OCI-LY3 (cell line): ENCODE data around the gene CARD19.

Source experiments
- H2AFZ ChIP-seq: fragments of 200-600, 300-600 bp; shearing (Covaris generic); 2 replicates; pipeline ENCODE4 v1.6.0; 2014; ENCODE audit warnings: antibody characterized with exemption, low read depth, low read length
- H3K27ac ChIP-seq: fragments of 200-600, 300-600 bp; sonication (generic); 2 replicates; pipeline ENCODE4 v1.5.1; 2014; ENCODE audit warnings: mild to moderate bottlenecking, low read length, moderate library complexity, mixed read lengths
- H3K27me3 ChIP-seq: fragments of 200-600, 300-600 bp; sonication (generic); 2 replicates; pipeline ENCODE4 v1.6.1; 2014; ENCODE audit warnings: low read depth, low read length, mixed read lengths
- H3K36me3 ChIP-seq: fragments of 200-600, 300-600 bp; sonication (generic); replicated peaks from 2 replicates; pipeline ENCODE3; 2014; ENCODE audit warnings: low read depth, low read length, mixed read lengths
- H3K4me1 ChIP-seq: fragments of 300-600, 200-600 bp; sonication (generic); 2 replicates; pipeline ENCODE4 v1.6.1; 2014; ENCODE audit warnings: low read length, mixed read lengths
- H3K4me2 ChIP-seq: fragments of 200-600, 300-600 bp; sonication (generic); 2 replicates; pipeline ENCODE4 v1.6.1; 2014; ENCODE audit warnings: low read length, mixed read lengths
- H3K4me3 ChIP-seq: fragments of 300-600, 200-600 bp; sonication (generic); 2 replicates; pipeline ENCODE4 v1.5.1; 2014; ENCODE audit warnings: antibody characterized with exemption, mild to moderate bottlenecking, low read length, moderate library complexity
- H3K79me2 ChIP-seq: fragments of 300-600, 200-600 bp; shearing (Covaris generic); 2 replicates; pipeline ENCODE4 v1.6.1; 2014; ENCODE audit warnings: mild to moderate bottlenecking, low read length, mixed read lengths
- H3K9ac ChIP-seq: fragments of 300-600, 200-600 bp; shearing (Covaris generic); 2 replicates; pipeline ENCODE4 v1.6.0; 2014; ENCODE audit warnings: mild to moderate bottlenecking, low read length, moderate library complexity
- H3K9me3 ChIP-seq: fragments of 200-600, 300-600 bp; shearing (Covaris generic); 2 replicates; pipeline ENCODE4 v1.6.1; 2014; ENCODE audit warnings: low read length, mixed read lengths; ENCODE audit not compliant: insufficient read depth
- H4K20me1 ChIP-seq: fragments of 200-600, 300-600 bp; sonication (generic); 2 replicates; pipeline ENCODE4 v1.6.1; 2016; ENCODE audit warnings: low read length, mixed read lengths; ENCODE audit not compliant: insufficient read depth
- EZH2phosphoT487 ChIP-seq: fragments of 200-600 bp; shearing (Covaris generic); IDR thresholded peaks from 2 replicates; pipeline ENCODE4 v1.6.1; 2018; ENCODE audit warnings: antibody characterized with exemption, mixed run types, low read depth
- TF ChIP-seq, protein P1 (sequence below): fragments of 200-600, 300-600 bp; sonication (generic); IDR thresholded peaks from 2 replicates; pipeline ENCODE4 v1.5.1; 2014; ENCODE audit warnings: antibody characterized with exemption, low read length, low read depth

The CARD19 gene

DNA sequence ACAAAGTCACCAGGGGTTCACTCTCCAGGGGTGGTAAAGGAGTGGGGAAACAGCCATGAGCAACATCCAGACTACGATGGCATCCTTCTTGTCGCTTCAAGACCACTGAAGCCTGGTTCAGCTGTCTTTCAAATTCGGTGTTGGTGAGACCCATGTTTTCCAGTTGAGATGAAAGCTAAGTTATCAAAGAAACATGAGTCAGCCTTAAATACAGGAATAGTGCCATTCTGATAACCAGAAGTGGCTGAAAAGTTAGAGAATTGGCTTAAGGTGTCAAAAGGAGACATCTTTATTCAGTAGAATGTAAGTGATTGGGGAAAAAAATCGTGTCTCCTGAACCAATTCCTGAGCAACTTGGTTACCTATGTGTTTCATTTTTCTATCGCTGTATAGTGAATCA lies 7.0 kb upstream of the CARD19 start:
- no peak overlapping the region for H2AFZ ChIP-seq
- H3K9me3 ChIP-seq: peaks cover 12% of the 10 kb centered on the region
- TF ChIP-seq, protein P1, sequence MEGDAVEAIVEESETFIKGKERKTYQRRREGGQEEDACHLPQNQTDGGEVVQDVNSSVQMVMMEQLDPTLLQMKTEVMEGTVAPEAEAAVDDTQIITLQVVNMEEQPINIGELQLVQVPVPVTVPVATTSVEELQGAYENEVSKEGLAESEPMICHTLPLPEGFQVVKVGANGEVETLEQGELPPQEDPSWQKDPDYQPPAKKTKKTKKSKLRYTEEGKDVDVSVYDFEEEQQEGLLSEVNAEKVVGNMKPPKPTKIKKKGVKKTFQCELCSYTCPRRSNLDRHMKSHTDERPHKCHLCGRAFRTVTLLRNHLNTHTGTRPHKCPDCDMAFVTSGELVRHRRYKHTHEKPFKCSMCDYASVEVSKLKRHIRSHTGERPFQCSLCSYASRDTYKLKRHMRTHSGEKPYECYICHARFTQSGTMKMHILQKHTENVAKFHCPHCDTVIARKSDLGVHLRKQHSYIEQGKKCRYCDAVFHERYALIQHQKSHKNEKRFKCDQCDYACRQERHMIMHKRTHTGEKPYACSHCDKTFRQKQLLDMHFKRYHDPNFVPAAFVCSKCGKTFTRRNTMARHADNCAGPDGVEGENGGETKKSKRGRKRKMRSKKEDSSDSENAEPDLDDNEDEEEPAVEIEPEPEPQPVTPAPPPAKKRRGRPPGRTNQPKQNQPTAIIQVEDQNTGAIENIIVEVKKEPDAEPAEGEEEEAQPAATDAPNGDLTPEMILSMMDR: no peak
- no peak for TF ChIP-seq EZH2phosphoT487

DNA sequence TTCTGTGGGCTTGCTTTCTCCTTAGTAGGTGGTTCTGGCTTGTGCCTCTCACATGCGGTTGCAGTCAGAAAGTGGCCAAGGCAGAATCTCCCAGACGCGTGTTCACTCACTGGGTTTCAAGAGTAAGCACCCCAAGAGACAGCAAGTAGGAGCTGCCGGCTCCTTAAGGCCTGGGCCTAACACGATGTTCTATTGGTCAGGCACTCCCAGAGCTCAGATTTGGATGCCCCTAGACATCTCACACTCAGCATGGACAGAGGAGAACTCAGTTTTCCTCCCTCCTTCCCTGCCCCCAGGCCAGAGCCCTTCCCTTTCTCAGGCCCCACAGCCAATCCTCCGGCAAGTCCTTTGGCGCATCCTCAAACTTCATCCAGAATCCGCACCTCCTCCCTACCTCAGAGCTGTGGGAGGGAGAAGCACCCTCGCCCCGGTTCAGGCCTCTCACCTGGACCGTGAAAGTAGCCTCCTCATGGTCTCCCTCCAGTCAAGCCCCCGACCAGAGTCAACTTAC lies 6.5 kb upstream of the CARD19 start:
- no peak overlapping the region for H3K27ac ChIP-seq
- no peaks in the 10 kb centered on the region for H3K27me3 ChIP-seq
- H3K9me3 ChIP-seq: peaks cover 12% of the 10 kb centered on the region
- H2AFZ ChIP-seq: no peak overlapping the region
- H3K36me3 ChIP-seq: peaks cover 16% of the 10 kb centered on the region
- H3K4me1 ChIP-seq: peaks cover 38% of the 10 kb centered on the region
- no peak overlapping the region for H3K9ac ChIP-seq
- no peak overlapping the region for H3K4me3 ChIP-seq
- no peaks in the 10 kb centered on the region for H4K20me1 ChIP-seq
- H3K79me2 ChIP-seq: no peaks in the 10 kb centered on the region
- no peak overlapping the region for H3K4me2 ChIP-seq
- no peak for TF ChIP-seq EZH2phosphoT487

More for the DNA sequence above, 7.0 kb upstream of the CARD19 start:
- Histone ChIP-seq H3K4me3 (no peak overlapping the region), H3K9ac (no peak overlapping the region), H3K36me3 (peaks cover 17% of the 10 kb centered on the region), H3K4me1 (peaks cover 33% of the 10 kb centered on the region), H3K27ac (no peak overlapping the region), H3K4me2 (no peak overlapping the region), H3K27me3 (no peaks in the 10 kb centered on the region), H4K20me1 (no peaks in the 10 kb centered on the region), H3K79me2 (no peaks in the 10 kb centered on the region)

DNA sequence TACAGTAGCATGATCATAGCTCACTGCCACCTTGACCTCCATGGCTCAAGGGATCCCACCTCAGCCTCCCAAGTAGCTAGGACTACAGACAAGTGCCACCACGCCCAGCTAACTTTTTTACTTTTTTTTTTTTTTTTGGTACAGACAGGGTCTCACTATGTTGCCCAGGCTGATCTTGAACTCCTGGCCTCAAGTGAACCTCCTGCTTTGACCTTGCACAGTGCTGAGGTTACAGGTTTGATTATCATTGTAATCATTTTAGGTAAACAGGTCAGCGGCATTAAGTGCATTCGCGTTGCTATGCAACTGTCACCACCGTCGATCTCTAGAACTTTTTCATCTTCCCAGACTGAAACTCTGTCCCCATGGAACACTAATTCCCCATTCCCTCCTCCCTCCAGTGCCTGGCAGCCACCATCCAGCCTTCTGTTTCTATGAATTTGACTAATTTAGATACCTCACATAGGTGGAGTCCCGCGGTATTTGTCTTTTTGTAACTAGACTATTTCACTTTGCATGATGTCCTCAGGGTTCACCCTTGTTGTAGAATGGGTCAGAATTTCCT lies 5.8 kb upstream of the CARD19 start:
- Histone ChIP-seq H3K27me3 (no peaks in the 10 kb centered on the region), H3K4me1 (peaks cover 45% of the 10 kb centered on the region), H2AFZ (no peak overlapping the region), H3K79me2 (no peaks in the 10 kb centered on the region), H3K4me3 (no peak overlapping the region), H3K27ac (no peak overlapping the region), H3K9me3 (peaks cover 12% of the 10 kb centered on the region), H3K36me3 (peaks cover 13% of the 10 kb centered on the region), H3K4me2 (no peak overlapping the region), H4K20me1 (no peaks in the 10 kb centered on the region), H3K9ac (no peak overlapping the region)
- TF ChIP-seq, protein P1: no peak
- no peak for TF ChIP-seq EZH2phosphoT487

DNA sequence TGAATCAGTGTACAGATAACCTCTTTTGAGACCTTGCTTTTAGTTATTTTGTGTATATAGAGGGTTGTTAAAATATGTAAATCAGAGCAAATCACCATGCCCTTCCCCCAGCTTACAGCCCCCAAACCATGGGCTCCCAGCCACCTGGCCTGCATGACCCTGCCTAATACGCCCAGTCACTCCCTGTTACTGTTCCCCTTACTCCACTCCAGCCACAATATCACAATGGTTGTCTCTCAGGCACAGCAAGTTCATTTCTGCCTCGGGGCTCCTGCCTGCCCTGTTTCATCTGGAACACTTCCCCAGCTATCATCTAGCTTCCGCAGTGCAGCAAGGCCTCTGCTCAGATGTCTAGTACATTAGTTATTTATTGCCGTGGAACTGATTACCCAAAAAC lies 5.0 kb upstream of the CARD19 start:
- no peak overlapping the region for H2AFZ ChIP-seq
- peaks cover 8% of the 10 kb centered on the region for H3K36me3 ChIP-seq
- H3K4me3 ChIP-seq: peak overlapping the region; percentile 5; the same call in 1 of the 2 replicates
- peak overlapping the region; percentile 60; the same call in 1 of the 2 replicates for H3K27ac ChIP-seq
- H3K79me2 ChIP-seq: no peaks in the 10 kb centered on the region
- H3K9me3 ChIP-seq: peaks cover 12% of the 10 kb centered on the region
- no peak overlapping the region for H3K9ac ChIP-seq
- no peaks in the 10 kb centered on the region for H3K27me3 ChIP-seq
- H3K4me1 ChIP-seq: peaks cover 45% of the 10 kb centered on the region
- H3K4me2 ChIP-seq: no peak overlapping the region
- TF ChIP-seq, protein P1: no peak
- no peak for TF ChIP-seq EZH2phosphoT487
- no peaks in the 10 kb centered on the region for H4K20me1 ChIP-seq
